HepG2 (cell line): ENCODE data around the gene TMEM231. TPM values are rescaled to one million over a fixed set of nuclear protein-coding genes. Genes with fewer than 3 reads are reported as not detected.

Experiments
- ATAC-seq: fragments of 200-7000 bp; cut with Tn5 transposase; 3 replicates; pipeline ENCODE4 v1.9.1; 2020; ENCODE audit warnings: mild to moderate bottlenecking, moderate library complexity
- BruUV-seq: library from RNA; stranded (reverse); fragments of 400-500 nt; replicated peaks from 2 replicates; lab custom pipeline; 2021; lab: Mats Ljungman, UMichigan
- CTCF ChIA-PET: fragments of 300-600 bp; formaldehyde crosslinking; extraction: SDS; loops from one replicate; lab custom pipeline; 2021; ENCODE audit warnings: low total read pairs, inconsistent platforms, low intra/inter-chr PET ratio; lab: Yijun Ruan, JAX
- POLR2A ChIA-PET: fragments of 350-600 bp; sonication (Branson Sonifier 250); formaldehyde crosslinking; loops from one replicate; lab custom pipeline; 2020; ENCODE audit warnings: antibody characterized with exemption, inconsistent platforms; lab: Yijun Ruan, JAX
- DNase-seq: peaks from one replicate; pipeline ENCODE4 v3.0.0-alpha.2; 2015; ENCODE audit warnings: low spot score
- FAIRE-seq: peaks from 3 replicates; lab custom pipeline; 2011; peaks lifted over from hg19 to GRCh38; lab: Jason Lieb, UNC
- H2AFZ ChIP-seq: one replicate; pipeline ENCODE4 v1.6.1; 2011; ENCODE audit warnings: low read length, inconsistent platforms
- H3K27ac ChIP-seq: fragments of 300-600 bp; 3 replicates; pipeline ENCODE4 v1.8.0; 2011; ENCODE audit warnings: mixed run types, mild to moderate bottlenecking, mixed read lengths, low read length, inconsistent platforms; ENCODE audit not compliant: insufficient read depth; ENCODE audit errors: extremely low read length
- H3K27me3 ChIP-seq, 2 experiments: fragments of 200-600 bp in 1 of 2; 2 replicates in 1 of 2; 3 replicates in 1 of 2; pipeline versions ENCODE4 v1.6.0 to v1.8.0; 2011; ENCODE audit warnings: low read length in 2 of 2, mild to moderate bottlenecking in 2 of 2, moderate library complexity in 2 of 2, inconsistent platforms in 1 of 2; ENCODE audit not compliant: insufficient read depth in 2 of 2, control insufficient read depth in 1 of 2
- H3K36me3 ChIP-seq, 2 experiments: fragments of 200-600 bp in 1 of 2; replicated peaks in 1 of 2; 2 replicates in 1 of 2; 3 replicates in 1 of 2; pipeline versions ENCODE4 v1.5.1 to v1.8.0; 2011; ENCODE audit warnings: low read length in 2 of 2, inconsistent platforms in 1 of 2; ENCODE audit not compliant: insufficient read depth in 2 of 2, control insufficient read depth in 1 of 2
- H3K4me1 ChIP-seq: 2 replicates; pipeline ENCODE4 v1.5.1; 2012; ENCODE audit warnings: low read length, inconsistent platforms; ENCODE audit not compliant: insufficient read depth
- H3K4me2 ChIP-seq: 2 replicates; pipeline ENCODE4 v1.6.0; 2011; ENCODE audit warnings: low read depth, low read length, inconsistent platforms
- H3K4me3 ChIP-seq, 3 experiments: fragments of 200-600 bp in 1 of 3; sonication (generic), shearing (Covaris generic) in 1 of 3; replicated peaks in 1 of 3; 2 replicates each; pipeline ENCODE4 v1.5.1; 2011 to 2016; ENCODE audit warnings: low read length in 3 of 3, inconsistent platforms in 2 of 3, low read depth in 2 of 3, mild to moderate bottlenecking in 2 of 3, control low read depth in 1 of 3, mixed read lengths in 1 of 3; ENCODE audit not compliant: insufficient read depth in 1 of 3
- H3K79me2 ChIP-seq: one replicate; pipeline ENCODE4 v1.6.1; 2011; ENCODE audit warnings: low read length, inconsistent platforms; ENCODE audit not compliant: insufficient read depth
- H3K9ac ChIP-seq: 2 replicates; pipeline ENCODE4 v1.6.0; 2011; ENCODE audit warnings: mild to moderate bottlenecking, low read depth, low read length, inconsistent platforms; ENCODE audit not compliant: insufficient read depth
- H3K9me3 ChIP-seq: 2 replicates; pipeline ENCODE4 v1.5.1; 2012; ENCODE audit warnings: mild to moderate bottlenecking, low read length
- H4K20me1 ChIP-seq: 2 replicates; pipeline ENCODE4 v1.6.0; 2011; ENCODE audit warnings: inconsistent platforms, mild to moderate bottlenecking, low read length, moderate library complexity; ENCODE audit not compliant: insufficient read depth
- KAT2B ChIP-seq: fragments of 150-350 bp; IDR thresholded peaks from 2 replicates; pipeline ENCODE4 v1.6.1; 2014; ENCODE audit warnings: low read depth, low read length, borderline replicate concordance
- MAFK ChIP-seq, 2 experiments: IDR thresholded peaks in 1 of 2; conservative IDR thresholded peaks in 1 of 2; 2 replicates each; pipeline ENCODE4 v1.6.1; 2011; ENCODE audit warnings: improper control_type of control experiment in 2 of 2, low read length in 2 of 2
- MEF2D ChIP-seq: sonication (generic); formaldehyde crosslinking; IDR thresholded peaks from 2 replicates; pipeline ENCODE4 v1.5.1; 2020; ENCODE audit warnings: mild to moderate bottlenecking, missing genetic modification reagents
- MXI1 ChIP-seq: IDR thresholded peaks from 3 replicates; pipeline ENCODE4 v1.6.1; 2012; ENCODE audit warnings: low read depth, low read length, inconsistent platforms, borderline replicate concordance
- NFE2L2 ChIP-seq: fragments of 150-350 bp; IDR thresholded peaks from 2 replicates; pipeline ENCODE4 v1.6.1; 2014; ENCODE audit warnings: low read length
- ONECUT2 ChIP-seq: sonication (generic); formaldehyde crosslinking; IDR thresholded peaks from 2 replicates; pipeline ENCODE4 v1.4.0; 2020; ENCODE audit warnings: missing genetic modification reagents
- TBX2 ChIP-seq: sonication (generic); formaldehyde crosslinking; IDR thresholded peaks from 2 replicates; pipeline ENCODE4 v1.5.0; 2020; ENCODE audit warnings: missing genetic modification reagents, mild to moderate bottlenecking, borderline replicate concordance
- ZNF570 ChIP-seq: sonication (generic); formaldehyde crosslinking; IDR thresholded peaks from 2 replicates; pipeline ENCODE4 v1.4.0; 2020; ENCODE audit warnings: mild to moderate bottlenecking, missing genetic modification reagents, borderline replicate concordance
- ZNF879 ChIP-seq: sonication (generic); formaldehyde crosslinking; IDR thresholded peaks from 2 replicates; pipeline ENCODE4 v1.8.1; 2023; ENCODE audit warnings: missing genetic modification reagents
- WGBS: methylation state at CpG from one replicate; pipeline ENCODE4 v1.1.6; 2017; ENCODE audit warnings: low lambda C conversion rate; 5-methylcytosine and 5-hydroxymethylcytosine counted together
- in situ Hi-C: cut with HindIII; loops from 2 replicates; pipeline ENCODE4 v1.10.0; 2017; ENCODE audit warnings: low pct_unique_long_range_greater_than_20kb; ENCODE audit not compliant: extremely low pct_ligation_motif_present
- intact Hi-C: fragments of 100-400 bp; cut with micrococcal nuclease; formaldehyde crosslinking; loops from one replicate; pipeline ENCODE4 v1.10.0; 2022; ENCODE audit not compliant: unreplicated experiment
- polyA plus RNA-seq, 8 experiments: library from polyadenylated mRNA; depleted of rRNA in 3 of 8; stranded (reverse) in 7 of 8; unstranded in 1 of 8; fragments of >200 nt; fragmentation: Illumina TruSeq in 4 of 8; extraction: Trizol in 4 of 8; gene quantifications; 2 replicates each; pipeline versions ENCODE4 v1.2.1 to v1.2.3, GENCODE V29; 2011 to 2016; ENCODE audit warnings: low read depth in 4 of 8, missing spikeins in 1 of 8, mixed read lengths in 1 of 8; ENCODE audit not compliant: insufficient read depth in 1 of 8
- total RNA-seq, 5 experiments: library from RNA; depleted of rRNA; stranded (reverse); fragments of >200 nt; fragmentation: Illumina TruSeq; extraction: Trizol; gene quantifications; 2 replicates each; pipeline ENCODE4 v1.2.3, GENCODE V29; 2016; ENCODE audit warnings: low read depth in 1 of 5
- TF ChIP-seq, protein P1 (sequence below): sonication (generic); formaldehyde crosslinking; conservative IDR thresholded peaks from 2 replicates; pipeline ENCODE4 v1.8.0; 2022; ENCODE audit warnings: low read depth, missing genetic modification reagents

TMEM231 gene
- total and polyA plus RNA-seq, 2 of the 13 experiments (the other 11 are each of a cell fraction or from before 2014, with no cell fraction given), result 3.5 to 7.4 TPM

DNA sequence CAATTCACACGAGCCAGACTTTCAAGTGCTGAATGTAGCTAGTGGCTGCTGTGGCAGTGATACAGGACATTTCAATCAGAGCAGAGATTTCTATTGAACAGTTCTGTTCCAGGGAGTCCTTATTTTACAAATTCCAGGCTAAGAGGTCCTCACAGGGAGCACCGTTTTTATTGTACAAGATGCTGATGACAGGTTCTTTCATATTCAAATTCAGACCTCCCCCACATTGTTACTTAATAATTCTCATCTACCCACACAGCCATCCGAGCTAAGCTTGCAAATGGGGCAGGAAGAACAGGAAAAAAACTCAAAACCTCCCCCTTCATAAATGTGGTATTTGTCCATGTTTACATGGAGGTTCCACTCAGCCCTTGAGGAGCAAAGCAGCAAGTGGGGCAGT lies 19.9 kb upstream of the TMEM231 start:
- WGBS, result 93% methylated on average over 3 of the region's 3 CpGs
- in situ Hi-C loops (no loop called here), intact Hi-C loops (no loop called here)
- ChIA-PET POLR2A (no interaction called here), CTCF (no interaction called here)
- ATAC-seq, result no peak
- no peaks in the 10 kb centered on the region for H4K20me1 ChIP-seq
- no peak overlapping the region for H2AFZ ChIP-seq
- no peaks in the 10 kb centered on the region for H3K27me3 ChIP-seq
- no peak for TF ChIP-seq MAFK (conservative IDR thresholded peaks at IDR 0.05 in 1 of 2, IDR thresholded peaks at IDR 0.05 in 1 of 2; ENCODE audit: low read length in 2 of 2)
- no peak for TF ChIP-seq ONECUT2 (CRISPR knock-in tag)
- TF ChIP-seq MXI1, result no peak
- TF ChIP-seq, protein P1, sequence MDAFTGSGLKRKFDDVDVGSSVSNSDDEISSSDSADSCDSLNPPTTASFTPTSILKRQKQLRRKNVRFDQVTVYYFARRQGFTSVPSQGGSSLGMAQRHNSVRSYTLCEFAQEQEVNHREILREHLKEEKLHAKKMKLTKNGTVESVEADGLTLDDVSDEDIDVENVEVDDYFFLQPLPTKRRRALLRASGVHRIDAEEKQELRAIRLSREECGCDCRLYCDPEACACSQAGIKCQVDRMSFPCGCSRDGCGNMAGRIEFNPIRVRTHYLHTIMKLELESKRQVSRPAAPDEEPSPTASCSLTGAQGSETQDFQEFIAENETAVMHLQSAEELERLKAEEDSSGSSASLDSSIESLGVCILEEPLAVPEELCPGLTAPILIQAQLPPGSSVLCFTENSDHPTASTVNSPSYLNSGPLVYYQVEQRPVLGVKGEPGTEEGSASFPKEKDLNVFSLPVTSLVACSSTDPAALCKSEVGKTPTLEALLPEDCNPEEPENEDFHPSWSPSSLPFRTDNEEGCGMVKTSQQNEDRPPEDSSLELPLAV (CRISPR knock-in tag), result no peak
- TF ChIP-seq NFE2L2, result no peak
- no peak for TF ChIP-seq KAT2B
- no peak for TF ChIP-seq ZNF570
- no peak for TF ChIP-seq MEF2D
- no peak for TF ChIP-seq ZNF879 (CRISPR knock-in tag)
- TF ChIP-seq TBX2 (CRISPR knock-in tag), result no peak
- no peak overlapping the region for H3K4me2 ChIP-seq
- H3K27ac ChIP-seq, result no peak overlapping the region
- no peak overlapping the region for H3K4me3 ChIP-seq
- no peaks in the 10 kb centered on the region for H3K4me1 ChIP-seq
- H3K9ac ChIP-seq, result no peak overlapping the region
- H3K36me3 ChIP-seq, result peaks cover 20 to 72% of the 10 kb centered on the region in 2 experiments
- no peaks in the 10 kb centered on the region for H3K9me3 ChIP-seq
- no TSS peak for BruUV-seq
- DNase-seq, result no peak
- H3K79me2 ChIP-seq, result no peaks in the 10 kb centered on the region
- no peak for FAIRE-seq
